Measurements from ENCODE around the gene TMEM164.

Gene TMEM164

GRCh38 chrX:110135618-110136017 is 132.7 kb downstream of the TMEM164 start:
- no peak for DNase-seq
- Histone ChIP-seq H4K20me1 (ENCODE audit: insufficient read depth, low read length) (no peaks in the 10 kb centered on the region), H3K9ac (ENCODE audit: low read length) (no peak overlapping the region), H3F3A (ENCODE audit: insufficient read depth, low read length) (no peaks in the 10 kb centered on the region), H3K4me1 (ENCODE audit: low read length) (no peaks in the 10 kb centered on the region), H3K4me3 (ENCODE audit: low read length) (no peak overlapping the region), H3K4me2 (ENCODE audit: low read depth, low read length) (no peak overlapping the region), H3K9me3 (replicated peaks; ENCODE audit: insufficient read depth, low read length) (no peaks in the 10 kb centered on the region), H3K27me3 (replicated peaks; ENCODE audit: insufficient read depth, low read length) (no peaks in the 10 kb centered on the region), H3K36me3 (replicated peaks; ENCODE audit: insufficient read depth, low read length) (no peaks in the 10 kb centered on the region), H3K79me2 (ENCODE audit: low read length) (no peaks in the 10 kb centered on the region), H3K27ac (ENCODE audit: low read length) (no peak overlapping the region), H2AFZ (ENCODE audit: low read length) (no peak overlapping the region), H3K9me2 (replicated peaks; ENCODE audit: insufficient read depth, low read length) (no peaks in the 10 kb centered on the region)
- TF ChIP-seq EZH2 (optimal IDR thresholded peaks at IDR 0.05; ENCODE audit: low read depth, low read length): no peak
- TF ChIP-seq CTCF (IDR thresholded peaks at IDR 0.05; ENCODE audit: low read length): no peak
- TF ChIP-seq EZH2phosphoT487 (IDR thresholded peaks at IDR 0.05; ENCODE audit: low read length): no peak

- Histone ChIP-seq H3K4me3 (ENCODE audit: low read length) (no peak overlapping the region), H4K20me1 (ENCODE audit: insufficient read depth, low read length) (no peaks in the 10 kb centered on the region), H3K79me2 (ENCODE audit: low read length) (no peaks in the 10 kb centered on the region), H3K4me2 (ENCODE audit: low read depth, low read length) (no peak overlapping the region), H3K27ac (ENCODE audit: low read length) (no peak overlapping the region), H2AFZ (ENCODE audit: low read length) (no peak overlapping the region), H3K9me2 (replicated peaks; ENCODE audit: insufficient read depth, low read length) (no peaks in the 10 kb centered on the region), H3K9ac (ENCODE audit: low read length) (no peak overlapping the region), H3K27me3 (replicated peaks; ENCODE audit: insufficient read depth, low read length) (no peaks in the 10 kb centered on the region), H3K4me1 (ENCODE audit: low read length) (no peaks in the 10 kb centered on the region), H3K36me3 (replicated peaks; ENCODE audit: insufficient read depth, low read length) (no peaks in the 10 kb centered on the region), H3K9me3 (replicated peaks; ENCODE audit: insufficient read depth, low read length) (no peaks in the 10 kb centered on the region), H3F3A (ENCODE audit: insufficient read depth, low read length) (no peaks in the 10 kb centered on the region)
- no peak for DNase-seq
- TF ChIP-seq CTCF (IDR thresholded peaks at IDR 0.05; ENCODE audit: low read length): no peak
- TF ChIP-seq EZH2phosphoT487 (IDR thresholded peaks at IDR 0.05; ENCODE audit: low read length): no peak
- TF ChIP-seq EZH2 (optimal IDR thresholded peaks at IDR 0.05; ENCODE audit: low read depth, low read length): no peak
Measured at GRCh38 chrX:110136136-110136535, 133.2 kb downstream of the TMEM164 start.

- H3F3A ChIP-seq (ENCODE audit: insufficient read depth, low read length): no peaks in the 10 kb centered on the region
- no peaks in the 10 kb centered on the region for H4K20me1 ChIP-seq (ENCODE audit: insufficient read depth, low read length)
- H3K4me1 ChIP-seq (ENCODE audit: low read length): no peaks in the 10 kb centered on the region
- no peaks in the 10 kb centered on the region for H3K79me2 ChIP-seq (ENCODE audit: low read length)
- no peak for DNase-seq
- H3K9me2 ChIP-seq (replicated peaks; ENCODE audit: insufficient read depth, low read length): no peaks in the 10 kb centered on the region
- H3K4me2 ChIP-seq (ENCODE audit: low read depth, low read length): no peak overlapping the region
- H3K4me3 ChIP-seq (ENCODE audit: low read length): no peak overlapping the region
- H3K9ac ChIP-seq (ENCODE audit: low read length): no peak overlapping the region
- H3K27me3 ChIP-seq (replicated peaks; ENCODE audit: insufficient read depth, low read length): no peaks in the 10 kb centered on the region
- TF ChIP-seq EZH2phosphoT487 (IDR thresholded peaks at IDR 0.05; ENCODE audit: low read length): no peak
- no peak overlapping the region for H3K27ac ChIP-seq (ENCODE audit: low read length)
- no peaks in the 10 kb centered on the region for H3K36me3 ChIP-seq (replicated peaks; ENCODE audit: insufficient read depth, low read length)
- H2AFZ ChIP-seq (ENCODE audit: low read length): no peak overlapping the region
- no peaks in the 10 kb centered on the region for H3K9me3 ChIP-seq (replicated peaks; ENCODE audit: insufficient read depth, low read length)
Measured at GRCh38 chrX:110138557-110138956, 135.6 kb downstream of the TMEM164 start.

DNA sequence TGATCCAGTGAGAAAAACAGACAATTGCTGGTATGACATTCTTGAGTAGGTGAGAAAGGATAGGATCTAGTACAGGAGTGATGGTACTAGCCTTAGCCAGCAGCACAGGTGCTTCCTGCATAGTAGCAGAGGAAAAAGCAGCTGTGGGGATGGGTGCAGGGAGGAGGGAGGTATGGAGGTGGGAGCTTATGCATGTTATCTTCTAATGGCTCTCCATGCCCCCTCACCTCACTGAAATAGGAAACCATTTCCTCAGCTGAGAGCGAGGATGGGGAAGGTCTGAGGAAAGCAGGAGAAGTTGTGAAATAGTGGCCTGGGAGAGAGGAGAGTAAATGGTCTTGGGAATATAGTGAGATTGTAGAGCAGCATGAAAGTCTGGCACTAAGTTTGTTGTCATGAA is 136.3 kb downstream of the TMEM164 start:
- DNase-seq: no peak
- H3K27me3 ChIP-seq (replicated peaks; ENCODE audit: insufficient read depth, low read length): no peaks in the 10 kb centered on the region
- no peaks in the 10 kb centered on the region for H3K9me2 ChIP-seq (replicated peaks; ENCODE audit: insufficient read depth, low read length)
- H3K9ac ChIP-seq (ENCODE audit: low read length): no peak overlapping the region
- H4K20me1 ChIP-seq (ENCODE audit: insufficient read depth, low read length): no peaks in the 10 kb centered on the region
- 0 out of 2 replicates have a peak, but pooled peaks cover 5% of the 10 kb centered on the region for H3K4me1 ChIP-seq (ENCODE audit: low read length)
- no peaks in the 10 kb centered on the region for H3K9me3 ChIP-seq (replicated peaks; ENCODE audit: insufficient read depth, low read length)
- H2AFZ ChIP-seq (ENCODE audit: low read length): no peak overlapping the region
- no peak overlapping the region for H3K4me2 ChIP-seq (ENCODE audit: low read depth, low read length)
- no peaks in the 10 kb centered on the region for H3K79me2 ChIP-seq (ENCODE audit: low read length)
- H3K36me3 ChIP-seq (replicated peaks; ENCODE audit: insufficient read depth, low read length): no peaks in the 10 kb centered on the region
- no peak for TF ChIP-seq CTCF (IDR thresholded peaks at IDR 0.05; ENCODE audit: low read length)
- no peak overlapping the region for H3K4me3 ChIP-seq (ENCODE audit: low read length)
- H3K27ac ChIP-seq (ENCODE audit: low read length): no peak overlapping the region
- H3F3A ChIP-seq (ENCODE audit: insufficient read depth, low read length): no peaks in the 10 kb centered on the region

Data from MM.1S (cell line).